IPS DF 6.9 (cell line): ENCODE data around the gene MRC2.

ENCODE experiments used
- DNase-seq: peaks from one replicate; pipeline ENCODE4 v3.0.0-alpha.2; 2013; ENCODE audit warnings: low read depth, low spot score
- H3K27ac ChIP-seq: one replicate; pipeline ENCODE4 v1.5.1; 2013; ENCODE audit warnings: low read length, control low read depth
- H3K27me3 ChIP-seq: 2 replicates; pipeline ENCODE4 v1.6.1; 2013; ENCODE audit warnings: mild to moderate bottlenecking, low read length; ENCODE audit not compliant: control insufficient read depth, insufficient read depth
- H3K36me3 ChIP-seq: 2 replicates; pipeline ENCODE4 v1.6.1; 2013; ENCODE audit warnings: low read length; ENCODE audit not compliant: control insufficient read depth, insufficient read depth
- H3K4me1 ChIP-seq: 2 replicates; pipeline ENCODE4 v1.6.1; 2013; ENCODE audit warnings: low read length; ENCODE audit not compliant: control insufficient read depth, insufficient read depth
- H3K4me3 ChIP-seq: 2 replicates; pipeline ENCODE4 v1.5.1; 2013; ENCODE audit warnings: mild to moderate bottlenecking, low read length
- H3K9me3 ChIP-seq: 2 replicates; pipeline ENCODE4 v1.6.1; 2013; ENCODE audit warnings: low read length, inconsistent platforms; ENCODE audit not compliant: control insufficient read depth, insufficient read depth
- WGBS: extraction: QIAGEN DNeasy Blood & Tissue Kit; methylation state at CpG from one replicate; pipeline ENCODE4 v1.1.7; 2013; ENCODE audit warnings: mixed read lengths, missing lambda C conversion rate; ENCODE audit not compliant: insufficient read length, insufficient coverage; 5-methylcytosine and 5-hydroxymethylcytosine counted together

Gene MRC2

GRCh38 chr17:62739645-62740388 lies 112.3 kb downstream of the MRC2 start:
- Histone ChIP-seq H3K36me3 (no peaks in the 10 kb centered on the region), H3K4me3 (no peak overlapping the region), H3K4me1 (no peaks in the 10 kb centered on the region), H3K9me3 (no peaks in the 10 kb centered on the region), H3K27ac (no peak overlapping the region), H3K27me3 (no peaks in the 10 kb centered on the region; the same call in 1 of the 2 replicates)
- DNase-seq, result no peak
- WGBS, result no CpG with 5 or more reads among the region's 16 CpGs

DNA sequence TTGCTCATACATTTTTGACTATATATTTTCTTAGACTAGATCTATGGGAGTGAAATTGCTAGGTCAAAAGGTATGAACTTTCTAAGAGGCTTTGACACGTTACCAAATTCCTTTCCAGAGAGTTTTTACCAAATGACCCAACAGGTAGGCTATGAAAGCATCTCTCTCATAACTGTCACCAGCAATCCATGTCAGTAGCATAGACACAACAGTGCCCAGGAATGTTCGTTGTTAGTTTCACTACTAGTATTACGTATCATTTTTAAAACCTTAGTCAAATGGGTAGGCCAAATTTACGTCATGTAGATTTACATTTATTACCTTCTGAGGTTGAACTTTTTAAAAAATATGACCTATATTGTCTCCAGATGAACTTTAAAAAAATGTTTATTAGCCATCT lies 113.8 kb downstream of the MRC2 start:
- H3K36me3 ChIP-seq, result no peaks in the 10 kb centered on the region
- H3K27ac ChIP-seq, result no peak overlapping the region
- no CpG with 5 or more reads among the region's 4 CpGs for WGBS
- no peak for DNase-seq
- no peak overlapping the region for H3K4me3 ChIP-seq
- H3K4me1 ChIP-seq, result no peaks in the 10 kb centered on the region
- no peaks in the 10 kb centered on the region for H3K9me3 ChIP-seq
- H3K27me3 ChIP-seq, result no peaks in the 10 kb centered on the region; the same call in 1 of the 2 replicates
